Mucosa of descending colon (tissue), 3 donors: ENCODE data around the gene SEMA3B. TPM values are rescaled to one million over a fixed set of nuclear protein-coding genes. Genes with fewer than 3 reads are reported as not detected.
A peak's percentile ranks its signal among the peaks of the same experiment; 100 is the strongest.

Source experiments
- ATAC-seq: fragments of 200-7000 bp; cut with Tn5 transposase; one replicate; pipeline ENCODE4 v1.9.1; 2020; ENCODE audit warnings: mild to moderate bottlenecking, moderate library complexity
- DNase-seq, 3 donors: peaks; one replicate each; pipeline ENCODE4 v3.0.0-alpha.2; 2020
- H3K36me3 ChIP-seq: fragments of 200-600 bp; one replicate; pipeline ENCODE4 v1.8.0; 2021; ENCODE audit warnings: low read depth, mild to moderate bottlenecking
- H3K4me1 ChIP-seq: fragments of 200-600 bp; one replicate; pipeline ENCODE4 v1.8.0; 2021; ENCODE audit warnings: low read depth, mild to moderate bottlenecking
- H3K4me3 ChIP-seq: fragments of 200-600 bp; one replicate; pipeline ENCODE4 v1.8.0; 2021; ENCODE audit warnings: mild to moderate bottlenecking
- H3K9me3 ChIP-seq: fragments of 200-600 bp; one replicate; pipeline ENCODE4 v1.8.0; 2021; ENCODE audit warnings: mild to moderate bottlenecking
- intact Hi-C, 2 donors: fragments of 100-400 bp; cut with DNase I in 1 of 2; cut with micrococcal nuclease in 1 of 2; formaldehyde crosslinking; loops; one replicate each; pipeline versions ENCODE4 v1.11.0 to v1.11.1; 2022; cut with DNase I, micrococcal nuclease
- total RNA-seq, 3 donors: library from RNA; stranded (reverse); fragmentation: NEBNext Ultra II Directional in 2 of 3; extraction: Animal tissue kit (Norgen Biotek cat#: 25700) in 2 of 3; gene quantifications; one replicate each; pipeline versions ENCODE4 v1.2.1 to v1.2.4, GENCODE V29; 2021 to 2023
- TF ChIP-seq, protein P1 (sequence below): fragments of 200-600 bp; IDR thresholded peaks from one replicate; pipeline ENCODE4 v1.8.0; 2022; ENCODE audit warnings: antibody characterized with exemption, mild to moderate bottlenecking
- donor health status: DM: no; HTN: no; CAD: no; lungs with moderate emphysema.
- donor health status: DM: no; HTN: no; CAD: no.
- donor health status: DM: no; HTN: yes; CAD: no.

SEMA3B gene
- total RNA-seq, 3 donors from 2014 or later: 42.0 to 129 (median 59.2) TPM

DNA sequence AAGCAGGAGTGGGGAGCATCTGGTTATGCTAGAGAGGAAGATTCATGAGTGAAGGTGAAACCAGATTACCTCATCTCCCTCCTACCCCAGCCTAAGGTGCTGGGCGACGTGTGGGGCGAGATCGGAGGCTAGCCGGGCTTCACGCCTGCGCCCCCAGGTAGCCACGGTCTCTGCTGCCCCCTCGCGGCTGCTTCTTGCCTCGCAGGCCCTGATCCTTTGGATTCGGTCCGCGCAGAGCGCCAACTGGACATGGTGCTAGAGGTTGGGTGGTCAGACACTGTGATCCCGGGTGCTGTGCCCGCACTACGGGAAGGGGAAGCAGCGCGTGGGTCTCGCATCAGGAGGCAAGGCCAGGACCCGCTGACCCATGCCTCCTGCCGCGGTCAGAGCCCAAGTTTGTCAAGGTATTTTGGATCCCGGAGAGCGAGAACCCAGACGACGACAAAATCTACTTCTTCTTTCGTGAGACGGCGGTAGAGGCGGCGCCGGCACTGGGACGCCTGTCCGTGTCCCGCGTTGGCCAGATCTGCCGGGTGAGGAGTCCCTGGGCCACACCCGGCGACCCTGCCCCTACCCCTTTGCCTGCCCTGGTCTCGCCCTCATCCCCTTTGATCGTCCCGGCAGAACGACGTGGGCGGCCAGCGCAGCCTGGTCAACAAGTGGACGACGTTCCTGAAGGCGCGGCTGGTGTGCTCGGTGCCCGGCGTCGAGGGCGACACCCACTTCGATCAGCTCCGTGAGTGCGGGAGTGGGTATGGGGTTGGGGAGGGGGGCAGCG lies 4.2 kb downstream of the SEMA3B start:
- ATAC-seq: peak; percentile 72
- Histone ChIP-seq H3K36me3 (no peaks in the 10 kb centered on the region), H3K4me1 (peaks cover 40% of the 10 kb centered on the region)

DNA sequence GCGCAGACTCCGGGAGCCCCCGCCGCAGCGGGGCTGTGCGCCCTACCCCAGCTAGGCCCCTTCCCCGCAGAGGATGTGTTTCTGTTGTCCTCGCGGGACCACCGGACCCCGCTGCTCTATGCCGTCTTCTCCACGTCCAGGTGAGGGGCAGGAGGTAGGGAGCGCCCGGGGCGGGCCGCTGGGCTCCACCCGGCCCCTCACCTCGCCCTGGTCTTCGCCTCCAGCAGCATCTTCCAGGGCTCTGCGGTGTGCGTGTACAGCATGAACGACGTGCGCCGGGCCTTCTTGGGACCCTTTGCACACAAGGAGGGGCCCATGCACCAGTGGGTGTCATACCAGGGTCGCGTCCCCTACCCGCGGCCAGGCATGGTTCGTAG lies 4.7 kb downstream of the SEMA3B start:
- TF ChIP-seq, protein P1, sequence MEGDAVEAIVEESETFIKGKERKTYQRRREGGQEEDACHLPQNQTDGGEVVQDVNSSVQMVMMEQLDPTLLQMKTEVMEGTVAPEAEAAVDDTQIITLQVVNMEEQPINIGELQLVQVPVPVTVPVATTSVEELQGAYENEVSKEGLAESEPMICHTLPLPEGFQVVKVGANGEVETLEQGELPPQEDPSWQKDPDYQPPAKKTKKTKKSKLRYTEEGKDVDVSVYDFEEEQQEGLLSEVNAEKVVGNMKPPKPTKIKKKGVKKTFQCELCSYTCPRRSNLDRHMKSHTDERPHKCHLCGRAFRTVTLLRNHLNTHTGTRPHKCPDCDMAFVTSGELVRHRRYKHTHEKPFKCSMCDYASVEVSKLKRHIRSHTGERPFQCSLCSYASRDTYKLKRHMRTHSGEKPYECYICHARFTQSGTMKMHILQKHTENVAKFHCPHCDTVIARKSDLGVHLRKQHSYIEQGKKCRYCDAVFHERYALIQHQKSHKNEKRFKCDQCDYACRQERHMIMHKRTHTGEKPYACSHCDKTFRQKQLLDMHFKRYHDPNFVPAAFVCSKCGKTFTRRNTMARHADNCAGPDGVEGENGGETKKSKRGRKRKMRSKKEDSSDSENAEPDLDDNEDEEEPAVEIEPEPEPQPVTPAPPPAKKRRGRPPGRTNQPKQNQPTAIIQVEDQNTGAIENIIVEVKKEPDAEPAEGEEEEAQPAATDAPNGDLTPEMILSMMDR: no peak
- Histone ChIP-seq H3K9me3 (no peaks in the 10 kb centered on the region), H3K4me3 (no peak overlapping the region), H3K36me3 (no peaks in the 10 kb centered on the region), H3K4me1 (peaks cover 35% of the 10 kb centered on the region)
- intact Hi-C loops: loop anchor here (10.0 kb wide), 2 partner anchors 49 to 79 kb away; partner anchors contain the start of gene GNAT1 (in 2 of the 2)
- DNase-seq (no peak), ATAC-seq (no peak)

More for the DNA sequence above, 4.2 kb downstream of the SEMA3B start:
- DNase-seq: peak; percentile 89 to 95 (median 92)
- Histone ChIP-seq H3K4me3 (no peak overlapping the region), H3K9me3 (no peaks in the 10 kb centered on the region)
- TF ChIP-seq, protein P1: peak; percentile 97
- intact Hi-C loops: loop anchor here (10.0 kb wide), 2 partner anchors 48 to 78 kb away; partner anchors contain the start of gene GNAT1 (in 2 of the 2)

DNA sequence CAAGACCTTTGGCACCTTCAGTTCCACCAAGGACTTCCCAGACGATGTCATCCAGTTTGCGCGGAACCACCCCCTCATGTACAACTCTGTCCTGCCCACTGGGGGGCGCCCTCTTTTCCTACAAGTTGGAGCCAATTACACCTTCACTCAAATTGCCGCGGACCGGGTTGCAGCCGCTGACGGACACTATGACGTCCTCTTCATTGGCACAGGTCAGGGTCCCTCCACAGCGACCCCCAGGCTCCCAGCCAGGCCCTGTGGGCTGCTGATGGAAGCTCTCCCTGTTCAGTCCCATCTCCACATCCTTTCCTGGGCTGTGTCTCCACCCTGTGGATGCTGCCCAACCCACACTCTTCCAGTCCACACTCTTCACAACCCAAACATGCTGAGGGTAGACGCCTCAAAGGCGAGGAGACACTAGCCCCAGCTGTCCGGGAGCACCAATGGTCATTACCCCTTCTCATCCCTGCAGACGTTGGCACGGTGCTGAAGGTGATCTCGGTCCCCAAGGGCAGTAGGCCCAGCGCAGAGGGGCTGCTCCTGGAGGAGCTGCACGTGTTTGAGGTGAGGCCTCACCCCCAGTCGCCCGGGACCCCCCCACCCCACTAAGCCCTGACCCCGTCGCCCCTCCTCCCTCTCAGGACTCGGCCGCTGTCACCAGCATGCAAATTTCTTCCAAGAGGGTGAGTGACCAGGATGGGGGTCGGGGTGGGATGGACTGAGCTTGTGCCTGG lies 5.6 kb downstream of the SEMA3B start:
- Histone ChIP-seq H3K9me3 (no peaks in the 10 kb centered on the region), H3K4me3 (no peak overlapping the region), H3K36me3 (no peaks in the 10 kb centered on the region), H3K4me1 (peaks cover 29% of the 10 kb centered on the region)
- ATAC-seq (peak; percentile 65), DNase-seq (peak; percentile 76 to 78 (median 78))
- TF ChIP-seq, protein P1: peak; percentile 70
- intact Hi-C loops: loop anchor here (10.0 kb wide), 2 partner anchors 50 to 80 kb away; partner anchors contain the start of gene GNAT1 (in 2 of the 2)

DNA sequence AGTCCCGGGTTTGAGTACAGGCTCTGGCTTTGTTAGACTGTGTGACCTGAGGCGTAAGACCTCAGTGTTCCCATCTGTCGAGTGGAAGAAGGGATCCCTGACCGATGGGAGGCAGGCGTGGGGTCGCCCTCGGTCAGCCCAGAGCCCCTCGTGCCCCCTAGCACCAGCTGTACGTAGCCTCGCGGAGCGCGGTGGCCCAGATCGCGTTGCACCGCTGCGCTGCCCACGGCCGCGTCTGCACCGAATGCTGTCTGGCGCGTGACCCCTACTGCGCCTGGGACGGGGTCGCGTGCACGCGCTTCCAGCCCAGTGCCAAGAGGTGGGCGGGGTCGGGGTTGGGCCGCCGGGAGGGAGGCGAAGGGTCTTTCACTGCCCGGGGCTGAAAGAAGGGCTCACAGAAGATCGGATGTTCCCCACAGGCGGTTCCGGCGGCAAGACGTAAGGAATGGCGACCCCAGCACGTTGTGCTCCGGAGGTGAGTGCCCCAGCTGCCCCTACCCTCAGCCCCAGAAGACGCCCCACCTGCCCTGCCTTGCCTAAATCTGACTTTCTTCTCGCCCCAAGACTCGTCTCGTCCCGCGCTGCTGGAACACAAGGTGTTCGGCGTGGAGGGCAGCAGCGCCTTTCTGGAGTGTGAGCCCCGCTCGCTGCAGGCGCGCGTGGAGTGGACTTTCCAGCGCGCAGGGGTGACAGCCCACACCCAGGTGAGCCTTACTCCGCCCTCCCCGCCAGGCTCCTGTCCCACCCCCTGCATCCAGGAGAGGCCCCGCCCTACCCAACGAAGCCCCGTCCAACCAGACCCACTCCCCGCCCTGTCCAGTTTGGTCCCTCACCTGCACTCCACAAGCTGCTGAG lies 6.4 kb downstream of the SEMA3B start:
- H3K4me1 ChIP-seq: peaks cover 24% of the 10 kb centered on the region
- TF ChIP-seq, protein P1: no peak
- no peaks in the 10 kb centered on the region for H3K36me3 ChIP-seq
- intact Hi-C loops: loop anchor here (10.0 kb wide), 2 partner anchors 51 to 81 kb away; partner anchors contain the start of gene GNAT1 (in 2 of the 2)
- no peaks in the 10 kb centered on the region for H3K9me3 ChIP-seq
- H3K4me3 ChIP-seq: no peak overlapping the region
- DNase-seq (no peak), ATAC-seq (no peak)
